Activated CD8-positive, alpha-beta memory T cell treated with anti-CD3 and anti-CD28 coated beads for 1 hour (primary cell): ENCODE measurements around the gene CRLF1.

ENCODE experiments used
- DNase-seq, 2 donors: peaks; one replicate each; pipeline ENCODE4 v3.0.0-alpha.2; 2020; ENCODE audit warnings: low read depth in 1 of 2; ENCODE audit errors: extremely low read depth in 1 of 2

The CRLF1 gene

GRCh38 chr19:18559685-18560084, 46.9 kb downstream of the CRLF1 start:
- no peak for DNase-seq

- no peak for DNase-seq
Observed at GRCh38 chr19:18558604-18559003, 48.0 kb downstream of the CRLF1 start.

- DNase-seq = no peak
Observed at GRCh38 chr19:18558202-18558555, 48.4 kb downstream of the CRLF1 start.

GRCh38 chr19:18557411-18558201, 49.0 kb downstream of the CRLF1 start, which contains the start of gene KXD1:
Gene KXD1 (plus strand): TSS chr19:18557870. CDS start chr19:18562057, 4,187 bp downstream.
- DNase-seq = peak; percentile 93 to 97

GRCh38 chr19:18551631-18552030, 55.0 kb downstream of the CRLF1 start:
- no peak for DNase-seq

GRCh38 chr19:18543814-18544475, 62.7 kb downstream of the CRLF1 start:
- DNase-seq = peak in 1 of 2 donors; percentile 31
